Measurements from ENCODE around the gene KCNAB1. TPM values are rescaled to one million over a fixed set of nuclear protein-coding genes. Genes with fewer than 3 reads are reported as not detected.

KCNAB1 gene
- total and polyA plus RNA-seq, 2 of the 8 experiments (the other 6 are each of a cell fraction or from before 2014, with no cell fraction given): 0.51 to 2.3 TPM

DNA sequence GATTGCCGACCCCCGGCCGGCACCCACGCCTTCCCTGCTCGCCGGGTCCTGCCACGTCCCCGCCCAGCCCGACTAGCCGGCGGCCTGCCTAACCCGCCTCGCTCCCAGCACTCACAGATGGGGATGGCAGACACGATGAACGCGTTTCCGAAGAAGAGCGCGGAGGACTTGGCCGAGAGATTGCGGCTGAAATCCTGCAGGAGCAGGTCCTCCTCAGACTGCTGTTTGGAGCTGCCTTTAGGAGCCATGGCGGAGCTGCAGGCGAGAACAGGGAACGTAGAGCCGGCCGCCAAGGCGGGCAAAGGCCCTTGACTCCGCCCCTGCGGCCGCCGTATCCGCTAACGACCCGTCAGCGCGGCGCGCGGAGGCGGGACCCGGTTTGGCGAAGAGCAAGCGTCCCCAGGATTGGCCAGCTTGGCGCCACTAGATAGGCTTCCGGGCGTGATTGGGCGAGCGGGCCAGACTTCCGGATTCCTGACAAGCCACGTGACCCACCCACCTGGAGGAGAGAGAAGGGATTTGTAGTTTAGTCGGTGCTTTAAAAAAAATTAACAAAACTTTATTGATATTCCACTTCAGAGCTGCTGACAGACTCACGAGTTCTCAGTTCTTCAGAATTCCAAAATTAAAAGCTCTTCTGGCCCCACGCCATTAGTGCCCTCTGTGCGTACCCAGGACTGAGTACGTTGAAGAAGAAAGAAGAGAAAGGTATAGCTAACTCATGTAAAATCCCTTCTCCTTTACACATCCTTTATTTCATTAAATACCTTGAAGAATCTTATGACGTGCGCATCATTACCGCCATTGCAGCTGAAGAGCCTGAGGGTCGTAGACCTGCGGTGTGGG lies 434.7 kb downstream of the KCNAB1 start, which contains the start of gene SSR3:
Gene SSR3 (minus strand): TSS at position 276 of the 846 bp plus-strand sequence. CDS start 28 bp downstream, at position 248.
- 11% methylated on average over 60 of the region's 60 CpGs; no CpG with 5 or more reads in 1 of the 2 experiments for WGBS, 2 experiments (ENCODE audit: extremely low coverage in 1 of 2, insufficient coverage in 1 of 2, insufficient read length in 1 of 2, insufficient replicate concordance in 2 of 2, low coverage in 1 of 2, low lambda C conversion rate in 2 of 2, missing lambda C conversion rate in 1 of 2)
- no peak within 1 kb of the TSS for H2BK20ac ChIP-seq (ENCODE audit: low read length)
- TF ChIP-seq KDM5A (IDR thresholded peaks at IDR 0.05; ENCODE audit: low read length) (no peak), SIN3A (conservative IDR thresholded peaks at IDR 0.05 in 1 of 2, IDR thresholded peaks at IDR 0.05 in 1 of 2; ENCODE audit: low read depth in 1 of 2, low read length in 2 of 2) (peak; percentile 40 to 84; a peak in 3 of 4 replicates), FOSL1 (IDR thresholded peaks at IDR 0.05; ENCODE audit: insufficient read depth, low read depth, low read length) (no peak), CEBPB (IDR thresholded peaks at IDR 0.05; ENCODE audit: low read depth, low read length) (no peak), JUND (IDR thresholded peaks at IDR 0.05; ENCODE audit: low read length) (no peak), GTF2F1 (IDR thresholded peaks at IDR 0.05; ENCODE audit: borderline replicate concordance, low read depth, low read length) (no peak), TAF1 (IDR thresholded peaks at IDR 0.05; ENCODE audit: low read depth, low read length) (peak; percentile 92), EZH2 (IDR thresholded peaks at IDR 0.05; ENCODE audit: low read depth, low read length, severe bottlenecking) (no peak), CREB1 (IDR thresholded peaks at IDR 0.05) (peak; percentile 74), TBP (IDR thresholded peaks at IDR 0.05; ENCODE audit: low read depth, low read length) (peak; percentile 84), MAFK (IDR thresholded peaks at IDR 0.05; ENCODE audit: low read depth, low read length) (no peak), ASH2L (IDR thresholded peaks at IDR 0.05; ENCODE audit: low read length) (peak; percentile 83)

More for the DNA sequence above, 434.7 kb downstream of the KCNAB1 start, which contains the start of gene SSR3:
- ChIA-PET POLR2A (ENCODE audit: partially characterized antibody) (interaction anchor here (0.6 to 2.8 kb wide), 24 partner anchors 8 to 620 kb away, joined by 3 to 19 read pairs (median 4); partner anchors contain the start of genes CCNL1 and TIPARP), CTCF (ENCODE audit: partially characterized antibody) (interaction anchor here (0.7 to 2.2 kb wide), 17 partner anchors 8 to 608 kb away, joined by 3 to 12 read pairs (median 4); partner anchors contain the start of gene TIPARP)
- H2AFZ ChIP-seq (ENCODE audit: low read length): peak within 1 kb of the TSS; percentile 96
- peak within 1 kb of the TSS; percentile 88; the same call in 1 of the 2 replicates for H2BK15ac ChIP-seq (ENCODE audit: low read length)
- peak within 1 kb of the TSS; percentile 95 for H4K5ac ChIP-seq (ENCODE audit: insufficient read length, low read depth, low read length)
- H3K9ac ChIP-seq (replicated peaks in 1 of 4; ENCODE audit: extremely low read depth in 1 of 4, low read depth in 3 of 4, low read length in 3 of 4): peak within 1 kb of the TSS; percentile 95 to 98 (median 96)
- H3K4me1 ChIP-seq (replicated peaks in 1 of 4; ENCODE audit: control insufficient read depth in 3 of 4, insufficient read depth in 4 of 4, low read length in 3 of 4): peaks cover 0 to 2% (median 0%) of the 10 kb centered on the region in 4 experiments; a peak in 2 of 7 replicates
- peak within 1 kb of the TSS; percentile 90 for H3K56ac ChIP-seq (replicated peaks; ENCODE audit: insufficient read length, low read depth, low read length)
- H3K4ac ChIP-seq (replicated peaks; ENCODE audit: insufficient read length, low read depth, low read length): peak within 1 kb of the TSS; percentile 97
- peak; percentile 57 for FAIRE-seq
- H3K79me1 ChIP-seq (ENCODE audit: low read depth, low read length): no peaks in the 10 kb centered on the region
- peak within 1 kb of the TSS; percentile 94 for H2BK5ac ChIP-seq (ENCODE audit: low read depth, low read length)
- H2BK120ac ChIP-seq (replicated peaks; ENCODE audit: low read depth, low read length): peak within 1 kb of the TSS; percentile 89
- peak within 1 kb of the TSS; percentile 99 for H3K18ac ChIP-seq (ENCODE audit: extremely low read depth, low read length)
- H3K23me2 ChIP-seq (ENCODE audit: low read depth, low read length): peaks cover 4% of the 10 kb centered on the region
- peak within 1 kb of the TSS; percentile 81 to 100 (median 99) for H3K4me3 ChIP-seq (ENCODE audit: extremely low read depth in 1 of 4, insufficient read depth in 2 of 4, low read depth in 3 of 4, low read length in 4 of 4)
- peak within 1 kb of the TSS; percentile 98 for H3K27ac ChIP-seq (ENCODE audit: low read depth, low read length)
- H3K9me3 ChIP-seq (ENCODE audit: insufficient read depth in 2 of 2, low read depth in 1 of 2, low read length in 1 of 2): no peaks in the 10 kb centered on the region
- peaks cover 6 to 26% (median 13%) of the 10 kb centered on the region in 4 experiments; a peak in 7 of 8 replicates for H3K36me3 ChIP-seq (ENCODE audit: control insufficient read depth in 2 of 4, insufficient read depth in 4 of 4, low read length in 3 of 4)
- H3K4me2 ChIP-seq (ENCODE audit: insufficient read depth in 1 of 2, low read depth in 2 of 2, low read length in 2 of 2): peak within 1 kb of the TSS; percentile 72 to 89
- peaks cover 27 to 49% of the 10 kb centered on the region in 2 experiments for H3K79me2 ChIP-seq (ENCODE audit: control insufficient read depth in 1 of 2, insufficient read depth in 2 of 2, low read length in 2 of 2)
- H4K91ac ChIP-seq (replicated peaks; ENCODE audit: insufficient read length, low read length): peak within 1 kb of the TSS; percentile 93
- H4K8ac ChIP-seq (ENCODE audit: extremely low read depth, insufficient read depth, low read length): peak within 1 kb of the TSS; percentile 99
- H4K20me1 ChIP-seq (replicated peaks in 1 of 2; ENCODE audit: control insufficient read depth in 1 of 2, insufficient read depth in 2 of 2, low read length in 2 of 2): peaks cover 0 to 5% of the 10 kb centered on the region in 2 experiments
- peak; percentile 96 for DNase-seq (ENCODE audit: low read depth in 1 of 2, low spot score in 2 of 2)
- peak within 1 kb of the TSS; percentile 76; the same call in 1 of the 2 replicates for H2AK5ac ChIP-seq (ENCODE audit: low read depth, low read length)
- no peaks in the 10 kb centered on the region for H3K27me3 ChIP-seq (replicated peaks in 1 of 4; ENCODE audit: control insufficient read depth in 3 of 4, extremely low read depth in 1 of 4, insufficient read depth in 3 of 4, low read length in 3 of 4)
- H3K14ac ChIP-seq (ENCODE audit: insufficient read length): no peak within 1 kb of the TSS
- H2BK12ac ChIP-seq (ENCODE audit: low read depth, low read length): no peak within 1 kb of the TSS; the same call in 1 of the 2 replicates
- no peak within 1 kb of the TSS for H3K23ac ChIP-seq (ENCODE audit: insufficient read length)

All from H1 (cell line).